AG04450 (cell line): ENCODE data around the gene ATAD3C. TPM values are rescaled to one million over a fixed set of nuclear protein-coding genes. Genes with fewer than 3 reads are reported as not detected.
A peak's percentile ranks its signal among the peaks of the same experiment; 100 is the strongest.
"Not testable (repeated sequence)": the region's sequence is repeated elsewhere in the genome, so short reads cannot be mapped to it uniquely, and the experiment has no call there.

Experiments used
- CTCF ChIA-PET: fragments of 300-600, 350-600 bp; formaldehyde crosslinking; extraction: SDS; loops from one replicate; lab custom pipeline; 2022; ENCODE audit warnings: antibody characterized with exemption, inconsistent platforms; lab: Charles Lee
- POLR2A ChIA-PET: fragments of 350-600 bp; formaldehyde crosslinking; extraction: SDS; loops from one replicate; lab custom pipeline; 2021; ENCODE audit warnings: antibody characterized with exemption, inconsistent platforms; lab: Yijun Ruan, JAX
- DNase-seq: peaks from one replicate; pipeline ENCODE4 v3.0.0-alpha.2; 2011; ENCODE audit warnings: low read depth, low spot score
- H3K27ac ChIP-seq: one replicate; pipeline ENCODE4 v1.5.1; 2012; ENCODE audit warnings: low read depth, low read length, control low read depth
- H3K27me3 ChIP-seq: one replicate; pipeline ENCODE4 v1.6.0; 2012; ENCODE audit warnings: low read length; ENCODE audit not compliant: control insufficient read depth, insufficient read depth
- H3K4me3 ChIP-seq: 2 replicates; pipeline ENCODE4 v1.5.1; 2011; ENCODE audit warnings: mild to moderate bottlenecking, low read depth, low read length, control low read depth
- H3K9me3 ChIP-seq: 2 replicates; pipeline ENCODE4 v1.5.1; 2012; ENCODE audit warnings: low read length; ENCODE audit not compliant: control insufficient read depth, insufficient read depth
- polyA plus RNA-seq: library from polyadenylated mRNA; depleted of rRNA; stranded (reverse); fragments of >200 nt; gene quantifications from 2 replicates; pipeline ENCODE4 v1.2.3, GENCODE V29; 2011
- TF ChIP-seq, protein P1 (sequence below): IDR thresholded peaks from 2 replicates; pipeline ENCODE4 v1.5.1; 2011; ENCODE audit warnings: low read depth, low read length, control low read depth, inconsistent platforms

Gene ATAD3C
- polyA plus RNA-seq, 1 experiment: not detected

DNA sequence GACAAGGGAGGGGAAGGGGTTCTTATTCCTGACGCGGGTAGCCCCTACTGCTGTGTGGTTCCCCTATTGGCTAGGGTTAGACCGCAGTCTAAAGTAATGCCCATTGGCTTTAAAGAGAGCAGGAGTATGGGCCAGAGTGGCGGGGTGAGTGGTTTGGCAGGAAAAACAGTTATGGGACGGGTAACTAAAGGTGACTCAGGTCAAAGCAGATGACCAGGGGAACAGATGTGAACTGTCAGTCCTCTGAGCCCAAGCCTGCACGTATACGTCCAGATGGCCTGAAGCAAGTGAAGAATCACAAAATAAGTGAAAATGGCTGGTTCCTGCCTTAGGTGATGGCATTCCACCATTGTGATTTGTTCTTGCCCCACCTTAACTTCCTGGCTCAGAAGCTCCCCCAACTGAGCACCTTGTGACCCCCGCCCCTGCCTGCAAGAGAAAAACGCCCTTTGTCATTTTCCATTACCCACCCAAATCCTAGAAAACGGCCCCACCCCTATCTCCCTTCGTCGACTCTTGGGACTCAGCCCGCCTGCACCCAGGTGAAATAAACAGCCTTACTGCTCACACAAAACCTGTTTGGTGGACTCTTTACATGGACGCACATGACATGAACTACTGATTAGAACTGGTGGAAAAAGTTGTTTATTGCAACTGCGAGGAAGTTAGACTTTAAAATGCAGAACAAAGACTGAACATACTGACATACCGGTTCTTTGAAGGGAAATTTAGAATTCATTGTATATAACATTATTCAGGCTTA lies 21.3 kb downstream of the ATAD3C start:
- Histone ChIP-seq H3K9me3 (no peaks in the 10 kb centered on the region; the same call in 1 of the 2 replicates), H3K4me3 (peak overlapping the region; percentile 77), H3K27me3 (no peaks in the 10 kb centered on the region), H3K27ac (no peak overlapping the region)
- TF ChIP-seq, protein P1, sequence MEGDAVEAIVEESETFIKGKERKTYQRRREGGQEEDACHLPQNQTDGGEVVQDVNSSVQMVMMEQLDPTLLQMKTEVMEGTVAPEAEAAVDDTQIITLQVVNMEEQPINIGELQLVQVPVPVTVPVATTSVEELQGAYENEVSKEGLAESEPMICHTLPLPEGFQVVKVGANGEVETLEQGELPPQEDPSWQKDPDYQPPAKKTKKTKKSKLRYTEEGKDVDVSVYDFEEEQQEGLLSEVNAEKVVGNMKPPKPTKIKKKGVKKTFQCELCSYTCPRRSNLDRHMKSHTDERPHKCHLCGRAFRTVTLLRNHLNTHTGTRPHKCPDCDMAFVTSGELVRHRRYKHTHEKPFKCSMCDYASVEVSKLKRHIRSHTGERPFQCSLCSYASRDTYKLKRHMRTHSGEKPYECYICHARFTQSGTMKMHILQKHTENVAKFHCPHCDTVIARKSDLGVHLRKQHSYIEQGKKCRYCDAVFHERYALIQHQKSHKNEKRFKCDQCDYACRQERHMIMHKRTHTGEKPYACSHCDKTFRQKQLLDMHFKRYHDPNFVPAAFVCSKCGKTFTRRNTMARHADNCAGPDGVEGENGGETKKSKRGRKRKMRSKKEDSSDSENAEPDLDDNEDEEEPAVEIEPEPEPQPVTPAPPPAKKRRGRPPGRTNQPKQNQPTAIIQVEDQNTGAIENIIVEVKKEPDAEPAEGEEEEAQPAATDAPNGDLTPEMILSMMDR: no peak
- DNase-seq: no peak
- POLR2A ChIA-PET: no interaction called here
- CTCF ChIA-PET: no interaction called here

DNA sequence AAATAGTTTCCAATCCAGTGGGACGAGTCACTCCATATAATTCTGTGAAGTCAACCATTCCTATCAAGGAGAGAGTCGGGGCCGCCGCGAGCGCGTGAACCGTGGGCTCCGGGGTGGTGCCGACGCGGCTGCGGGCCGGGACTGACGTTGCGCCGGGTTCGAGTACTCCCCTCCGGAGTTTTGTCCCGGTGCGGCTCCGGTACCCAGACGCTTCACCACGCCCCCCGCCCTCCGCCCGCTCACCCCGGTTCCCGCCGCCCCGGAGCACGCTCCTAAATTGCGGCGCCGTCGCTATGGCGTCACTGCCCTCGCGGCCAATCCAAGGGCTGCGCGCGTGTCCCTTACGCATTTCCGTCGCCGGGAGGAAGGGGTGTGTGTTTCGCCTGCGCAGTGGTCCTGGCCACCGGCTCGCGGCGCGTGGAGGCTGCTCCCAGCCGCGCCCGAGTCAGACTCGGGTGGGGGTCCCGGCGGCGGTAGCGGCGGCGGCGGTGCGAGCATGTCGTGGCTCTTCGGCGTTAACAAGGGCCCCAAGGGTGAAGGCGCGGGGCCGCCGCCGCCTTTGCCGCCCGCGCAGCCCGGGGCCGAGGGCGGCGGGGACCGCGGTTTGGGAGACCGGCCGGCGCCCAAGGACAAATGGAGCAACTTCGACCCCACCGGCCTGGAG lies 22.0 kb downstream of the ATAD3C start, which contains the start of gene ATAD3B:
Gene ATAD3B, plus strand, starts transcription at position 377 of the 664 bp plus-strand sequence. Its CDS starts 120 bp downstream, at position 497.
- CTCF ChIA-PET: no interaction called here
- POLR2A ChIA-PET: no interaction called here
- no peaks in the 10 kb centered on the region; the same call in 1 of the 2 replicates for H3K9me3 ChIP-seq
- peak within 1 kb of the TSS; percentile 77 for H3K4me3 ChIP-seq
- peak within 1 kb of the TSS; percentile 47 for H3K27ac ChIP-seq
- DNase-seq: peak; percentile 69
- H3K27me3 ChIP-seq: no peaks in the 10 kb centered on the region
- TF ChIP-seq, protein P1: no peak

DNA sequence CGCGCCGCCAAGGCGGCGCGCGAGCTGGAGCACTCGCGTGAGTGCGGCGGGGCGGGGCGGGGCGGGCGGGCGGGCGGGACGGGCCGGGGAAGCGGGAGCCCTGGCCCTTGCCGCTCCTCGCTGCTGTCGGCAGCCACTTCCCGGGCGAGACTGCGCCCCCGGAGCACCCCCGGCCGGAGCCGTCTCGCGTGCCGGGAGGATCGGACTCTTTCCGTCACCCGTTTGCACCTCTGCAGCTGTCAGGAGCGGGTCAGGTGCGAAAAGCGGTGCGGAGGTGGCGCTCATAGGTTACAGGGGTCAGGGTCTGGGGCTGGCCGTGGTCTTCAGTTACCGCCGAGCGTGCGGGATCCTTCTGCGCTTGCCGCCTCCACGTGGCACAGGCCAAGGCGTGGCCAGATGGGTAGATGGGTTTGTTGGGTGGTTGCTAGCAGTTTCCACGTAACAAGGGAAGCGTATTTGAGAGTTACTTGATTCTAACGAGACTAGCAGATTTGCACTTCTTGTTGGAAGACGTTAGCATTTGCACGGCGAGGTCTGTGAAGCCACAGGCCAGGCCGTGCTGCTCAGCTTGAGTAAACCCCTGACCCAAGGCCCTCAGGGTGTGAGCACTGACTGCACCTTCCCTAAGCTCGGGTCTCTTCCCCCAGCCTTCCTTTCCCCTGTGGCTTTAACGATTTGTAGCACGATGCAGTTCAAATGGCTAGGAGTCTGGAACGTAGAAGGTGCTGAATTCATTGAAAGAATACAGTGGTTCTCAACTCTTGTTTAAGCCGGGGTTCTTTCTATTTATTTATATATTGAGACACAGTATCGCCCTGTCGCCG lies 22.8 kb downstream of the ATAD3C start:
- Histone ChIP-seq H3K4me3 (peak overlapping the region; percentile 74), H3K27ac (peak overlapping the region; percentile 47)
- ChIA-PET CTCF (interaction anchor here (0.7 kb wide), 1 partner anchor 74 kb away, joined by 7 read pairs; no protein-coding TSS in a partner anchor), POLR2A (interaction anchor here (1.0 kb wide), 1 partner anchor 73 kb away, joined by 3 read pairs; the partner anchor contains the start of gene CCNL2)
- not testable (repeated sequence) for DNase-seq, H3K9me3 ChIP-seq, H3K27me3 ChIP-seq

DNA sequence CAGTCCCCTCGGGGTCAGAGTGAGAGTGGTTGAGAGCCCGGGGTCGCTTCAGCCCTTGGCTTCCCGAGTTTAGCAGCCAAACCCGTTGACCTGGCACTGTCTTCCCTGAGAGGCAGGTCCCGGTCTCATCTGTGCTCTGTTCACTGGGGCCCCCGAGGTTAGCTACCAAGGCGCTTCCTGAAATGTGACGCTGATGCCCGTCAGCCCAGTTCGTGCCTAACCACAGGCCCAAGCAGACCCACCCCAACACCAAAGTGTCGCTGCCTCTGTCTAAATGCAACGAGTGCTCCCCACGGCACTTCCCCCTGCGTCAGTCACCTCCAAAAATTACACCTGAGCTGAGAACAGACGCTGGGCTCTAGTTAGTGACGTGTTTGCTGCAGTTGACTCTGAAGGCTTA lies 26.5 kb downstream of the ATAD3C start:
- CTCF ChIA-PET: interaction anchor here (0.6 kb wide), 1 partner anchor 169 kb away, joined by 5 read pairs; no protein-coding TSS in a partner anchor
- POLR2A ChIA-PET, DNase-seq, H3K27me3 ChIP-seq, H3K9me3 ChIP-seq, H3K27ac ChIP-seq, H3K4me3 ChIP-seq: not testable (repeated sequence)

DNA sequence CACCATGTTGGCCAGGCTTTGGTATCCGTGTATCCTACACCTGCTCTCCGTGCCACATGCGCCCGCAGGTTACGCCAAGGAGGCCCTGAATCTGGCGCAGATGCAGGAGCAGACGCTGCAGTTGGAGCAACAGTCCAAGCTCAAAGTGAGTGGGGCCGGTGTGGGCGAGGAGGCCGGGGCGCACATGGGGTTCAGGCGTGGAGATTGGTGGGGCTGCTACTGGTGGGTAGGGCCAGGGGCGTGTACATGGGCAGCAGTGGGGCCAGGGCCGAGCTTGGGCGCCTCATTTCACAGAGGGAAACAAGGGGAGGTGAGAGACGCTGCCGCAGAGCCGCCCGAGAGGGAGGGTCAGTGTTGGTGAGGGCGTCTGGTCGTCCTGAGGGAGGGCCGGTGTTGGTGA lies 27.7 kb downstream of the ATAD3C start:
- no peak for DNase-seq
- POLR2A ChIA-PET: no interaction called here
- no peaks in the 10 kb centered on the region; the same call in 1 of the 2 replicates for H3K9me3 ChIP-seq
- TF ChIP-seq, protein P1: no peak
- H3K27me3 ChIP-seq: no peaks in the 10 kb centered on the region
- no peak overlapping the region for H3K4me3 ChIP-seq
- CTCF ChIA-PET: no interaction called here
- H3K27ac ChIP-seq: no peak overlapping the region
